ENCODE results near the gene ELL.

The ELL gene

GRCh38 chr19:18396471-18397241, 125.2 kb downstream of the ELL start:
- H2BK120ac ChIP-seq (ENCODE audit: low read depth, low read length), result no peak overlapping the region
- H3K23ac ChIP-seq (ENCODE audit: low read length), result no peak overlapping the region
- no peak overlapping the region for H4K5ac ChIP-seq (ENCODE audit: low read length)
- no peaks in the 10 kb centered on the region for H3K79me2 ChIP-seq (ENCODE audit: control insufficient read depth, insufficient read depth, low read length)
- no peak overlapping the region for H2AK5ac ChIP-seq (ENCODE audit: low read length)
- H3K56ac ChIP-seq (ENCODE audit: low read length), result no peak overlapping the region
- H3K27ac ChIP-seq (ENCODE audit: low read depth, low read length), result no peak overlapping the region
- no peak overlapping the region for H3K18ac ChIP-seq (ENCODE audit: low read length)
- no peak overlapping the region for H3K9ac ChIP-seq (ENCODE audit: low read length)
- H4K8ac ChIP-seq (ENCODE audit: low read depth, low read length), result no peak overlapping the region
- WGBS (ENCODE audit: extremely low coverage, insufficient coverage, low lambda C conversion rate), result no CpG with 5 or more reads among the region's 37 CpGs
- no peak for DNase-seq
- no peak overlapping the region for H2BK5ac ChIP-seq (ENCODE audit: low read length)
- no peak overlapping the region for H2BK15ac ChIP-seq (replicated peaks; ENCODE audit: low read depth)
- H3K4ac ChIP-seq (ENCODE audit: low read depth, low read length), result no peak overlapping the region
- H3K4me3 ChIP-seq (ENCODE audit: low read length), result no peak overlapping the region
- no peaks in the 10 kb centered on the region for H3K27me3 ChIP-seq (ENCODE audit: insufficient read depth, low read length, poor library complexity)
- H3K79me1 ChIP-seq (ENCODE audit: low read length), result no peaks in the 10 kb centered on the region
- H3K4me2 ChIP-seq (ENCODE audit: low read length), result no peak overlapping the region
- H3K36me3 ChIP-seq (ENCODE audit: control insufficient read depth, insufficient read depth, low read length), result no peaks in the 10 kb centered on the region
- no peaks in the 10 kb centered on the region for H3K4me1 ChIP-seq (ENCODE audit: control insufficient read depth, low read depth, low read length)

DNA sequence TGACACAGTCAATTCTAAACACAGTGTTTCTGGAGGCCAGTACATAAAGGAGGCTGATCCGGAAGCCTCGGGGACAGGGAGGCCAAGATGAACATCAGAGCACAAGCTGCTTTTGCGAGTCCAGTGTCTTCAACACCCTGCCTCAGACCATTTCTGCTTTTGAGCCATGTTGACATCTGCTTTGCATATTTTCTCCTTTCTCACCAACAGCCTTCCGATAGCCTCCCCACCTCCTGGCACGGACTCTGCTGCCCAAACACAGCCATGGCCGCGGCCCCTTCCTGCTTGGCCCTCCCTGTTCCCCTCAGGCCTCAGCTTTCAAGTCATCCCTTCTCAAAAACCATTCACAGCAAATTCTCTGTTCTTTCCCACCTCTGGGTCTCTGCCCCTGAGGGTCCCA, 128.0 kb downstream of the ELL start:
- Histone ChIP-seq H4K8ac (ENCODE audit: low read depth, low read length) (no peak overlapping the region), H3K4me3 (ENCODE audit: low read length) (no peak overlapping the region), H3K4me1 (ENCODE audit: control insufficient read depth, low read depth, low read length) (no peaks in the 10 kb centered on the region), H3K36me3 (ENCODE audit: control insufficient read depth, insufficient read depth, low read length) (no peaks in the 10 kb centered on the region), H2BK5ac (ENCODE audit: low read length) (no peak overlapping the region), H2BK15ac (replicated peaks; ENCODE audit: low read depth) (no peak overlapping the region), H3K4ac (ENCODE audit: low read depth, low read length) (no peak overlapping the region), H4K5ac (ENCODE audit: low read length) (no peak overlapping the region), H3K9ac (ENCODE audit: low read length) (no peak overlapping the region), H2BK120ac (ENCODE audit: low read depth, low read length) (no peak overlapping the region), H3K79me1 (ENCODE audit: low read length) (no peaks in the 10 kb centered on the region), H3K18ac (ENCODE audit: low read length) (no peak overlapping the region), H3K56ac (ENCODE audit: low read length) (no peak overlapping the region), H3K79me2 (ENCODE audit: control insufficient read depth, insufficient read depth, low read length) (no peaks in the 10 kb centered on the region), H2AK5ac (ENCODE audit: low read length) (no peak overlapping the region), H3K4me2 (ENCODE audit: low read length) (no peak overlapping the region), H3K27ac (ENCODE audit: low read depth, low read length) (no peak overlapping the region), H3K27me3 (ENCODE audit: insufficient read depth, low read length, poor library complexity) (no peaks in the 10 kb centered on the region), H3K23ac (ENCODE audit: low read length) (no peak overlapping the region)
- DNase-seq, result no peak
- no CpG with 5 or more reads among the region's 7 CpGs for WGBS (ENCODE audit: extremely low coverage, insufficient coverage, low lambda C conversion rate)

GRCh38 chr19:18392926-18393325, 128.9 kb downstream of the ELL start:
- Histone ChIP-seq H2BK5ac (ENCODE audit: low read length) (no peak overlapping the region), H3K4me2 (ENCODE audit: low read length) (no peak overlapping the region), H3K27ac (ENCODE audit: low read depth, low read length) (no peak overlapping the region), H3K56ac (ENCODE audit: low read length) (no peak overlapping the region), H4K5ac (ENCODE audit: low read length) (no peak overlapping the region), H3K79me1 (ENCODE audit: low read length) (no peaks in the 10 kb centered on the region), H3K9ac (ENCODE audit: low read length) (no peak overlapping the region), H4K8ac (ENCODE audit: low read depth, low read length) (no peak overlapping the region), H3K4ac (ENCODE audit: low read depth, low read length) (no peak overlapping the region), H2BK15ac (replicated peaks; ENCODE audit: low read depth) (no peak overlapping the region), H3K36me3 (ENCODE audit: control insufficient read depth, insufficient read depth, low read length) (no peaks in the 10 kb centered on the region), H2AK5ac (ENCODE audit: low read length) (no peak overlapping the region), H3K18ac (ENCODE audit: low read length) (no peak overlapping the region), H3K4me3 (ENCODE audit: low read length) (no peak overlapping the region), H3K23ac (ENCODE audit: low read length) (no peak overlapping the region), H2BK120ac (ENCODE audit: low read depth, low read length) (no peak overlapping the region), H3K4me1 (ENCODE audit: control insufficient read depth, low read depth, low read length) (no peaks in the 10 kb centered on the region), H3K27me3 (ENCODE audit: insufficient read depth, low read length, poor library complexity) (no peaks in the 10 kb centered on the region), H3K79me2 (ENCODE audit: control insufficient read depth, insufficient read depth, low read length) (no peaks in the 10 kb centered on the region)
- WGBS (ENCODE audit: extremely low coverage, insufficient coverage, low lambda C conversion rate), result no CpG with 5 or more reads among the region's 5 CpGs
- DNase-seq, result no peak
